SU-DHL-6 (cell line): Measurements from ENCODE around the gene SNX6.
"Not testable (repeated sequence)": the region's sequence is repeated elsewhere in the genome, so short reads cannot be mapped to it uniquely, and the experiment has no call there.

Source experiments
- EZH2phosphoT487 ChIP-seq: fragments of 200-600 bp; sonication (generic), shearing (Covaris generic); conservative IDR thresholded peaks from 2 replicates; pipeline ENCODE4 v1.6.1; 2018; ENCODE audit warnings: mild to moderate bottlenecking, antibody characterized with exemption, low read length, moderate library complexity, mixed read lengths
- TF ChIP-seq, protein P1 (sequence below): fragments of 200-600 bp; sonication (generic); IDR thresholded peaks from one replicate; pipeline ENCODE4 v1.5.1; 2017; ENCODE audit warnings: antibody characterized with exemption, mild to moderate bottlenecking, low read length, moderate library complexity; ENCODE audit not compliant: insufficient read depth, poor library complexity, severe bottlenecking

DNA sequence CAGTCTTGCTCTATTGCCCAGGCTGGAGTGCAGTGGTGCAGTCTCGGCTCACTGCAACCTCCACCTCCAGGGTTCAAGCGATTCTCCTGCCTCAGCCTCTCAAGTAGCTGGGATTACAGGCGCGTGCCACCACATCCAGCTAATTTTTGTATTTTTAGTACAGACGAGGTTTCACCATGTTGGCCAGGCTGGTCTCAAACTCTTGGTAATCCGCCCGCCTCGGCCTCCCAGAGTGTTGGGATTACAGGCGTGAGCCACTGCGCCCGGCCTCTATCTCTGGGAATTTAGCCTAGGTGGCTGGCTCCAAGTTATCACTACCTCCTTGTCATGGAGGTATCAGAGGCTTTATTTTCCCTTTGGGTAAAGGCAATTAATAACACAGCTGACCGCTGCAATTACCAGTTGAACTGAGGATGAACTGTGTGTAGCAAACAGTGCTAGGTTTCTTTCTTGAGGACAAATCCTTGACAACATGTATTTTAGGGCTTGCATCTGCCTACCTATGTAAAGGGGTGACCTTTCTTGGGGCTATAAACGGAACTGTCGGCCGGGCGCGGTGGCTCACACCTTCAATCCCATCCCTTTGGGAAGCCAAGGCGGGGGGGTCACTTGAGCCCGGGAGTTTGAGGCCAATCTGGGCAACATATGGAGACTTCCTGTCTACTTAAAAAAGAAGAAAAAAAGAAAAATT is 80.5 kb downstream of the SNX6 start:
- TF ChIP-seq, protein P1, sequence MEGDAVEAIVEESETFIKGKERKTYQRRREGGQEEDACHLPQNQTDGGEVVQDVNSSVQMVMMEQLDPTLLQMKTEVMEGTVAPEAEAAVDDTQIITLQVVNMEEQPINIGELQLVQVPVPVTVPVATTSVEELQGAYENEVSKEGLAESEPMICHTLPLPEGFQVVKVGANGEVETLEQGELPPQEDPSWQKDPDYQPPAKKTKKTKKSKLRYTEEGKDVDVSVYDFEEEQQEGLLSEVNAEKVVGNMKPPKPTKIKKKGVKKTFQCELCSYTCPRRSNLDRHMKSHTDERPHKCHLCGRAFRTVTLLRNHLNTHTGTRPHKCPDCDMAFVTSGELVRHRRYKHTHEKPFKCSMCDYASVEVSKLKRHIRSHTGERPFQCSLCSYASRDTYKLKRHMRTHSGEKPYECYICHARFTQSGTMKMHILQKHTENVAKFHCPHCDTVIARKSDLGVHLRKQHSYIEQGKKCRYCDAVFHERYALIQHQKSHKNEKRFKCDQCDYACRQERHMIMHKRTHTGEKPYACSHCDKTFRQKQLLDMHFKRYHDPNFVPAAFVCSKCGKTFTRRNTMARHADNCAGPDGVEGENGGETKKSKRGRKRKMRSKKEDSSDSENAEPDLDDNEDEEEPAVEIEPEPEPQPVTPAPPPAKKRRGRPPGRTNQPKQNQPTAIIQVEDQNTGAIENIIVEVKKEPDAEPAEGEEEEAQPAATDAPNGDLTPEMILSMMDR = not testable (repeated sequence)
- not testable (repeated sequence) for TF ChIP-seq EZH2phosphoT487
